Endothelial cell of umbilical vein (primary cell): ENCODE measurements around the gene RNGTT. TPM values are rescaled to one million over a fixed set of nuclear protein-coding genes. Genes with fewer than 3 reads are reported as not detected.

Experiments
- BruUV-seq: library from RNA; stranded (reverse); fragments of 400-500 nt; replicated peaks from 2 replicates; lab custom pipeline; 2021; lab: Mats Ljungman, UMichigan
- CTCF ChIA-PET: fragments of 300-600, 350-600 bp; sonication (Branson Sonifier 250); formaldehyde crosslinking; loops from one replicate; lab custom pipeline; 2021; ENCODE audit warnings: antibody characterized with exemption, inconsistent platforms; lab: Charles Lee
- POLR2A ChIA-PET: fragments of 300-600, 350-600 bp; sonication (Branson Sonifier 250); formaldehyde crosslinking; loops from one replicate; lab custom pipeline; 2021; ENCODE audit warnings: antibody characterized with exemption, inconsistent platforms; lab: Charles Lee
- DNase-seq: peaks from one replicate; pipeline ENCODE4 v3.0.0-alpha.2; 2011; ENCODE audit warnings: low read depth, low spot score
- FAIRE-seq: peaks from 2 replicates; lab custom pipeline; 2011; peaks lifted over from hg19 to GRCh38; lab: Jason Lieb, UNC
- H2AFZ ChIP-seq: 2 replicates; pipeline ENCODE4 v1.6.0; 2012; ENCODE audit warnings: low read depth, low read length, control low read depth, inconsistent platforms
- H3K27ac ChIP-seq: 2 replicates; pipeline ENCODE4 v1.5.1; 2011; ENCODE audit warnings: low read depth, mild to moderate bottlenecking, control low read depth, low read length, moderate library complexity; ENCODE audit not compliant: insufficient read depth
- H3K27me3 ChIP-seq, 2 experiments: 2 replicates each; pipeline versions ENCODE4 v1.6.0 to v1.6.1; 2011; ENCODE audit warnings: low read length in 2 of 2, mixed read lengths in 1 of 2; ENCODE audit not compliant: control insufficient read depth in 2 of 2, insufficient read depth in 2 of 2
- H3K36me3 ChIP-seq, 2 experiments: 2 replicates in 1 of 2; 3 replicates in 1 of 2; pipeline ENCODE4 v1.5.1; 2011; ENCODE audit warnings: low read length in 2 of 2, mild to moderate bottlenecking in 1 of 2, moderate library complexity in 1 of 2; ENCODE audit not compliant: control insufficient read depth in 2 of 2, insufficient read depth in 2 of 2; ENCODE audit errors: extremely low read depth in 1 of 2
- H3K4me1 ChIP-seq: 3 replicates; pipeline ENCODE4 v1.5.1; 2011; ENCODE audit warnings: mild to moderate bottlenecking, low read length; ENCODE audit not compliant: control insufficient read depth, insufficient read depth; ENCODE audit errors: extremely low read depth
- H3K4me2 ChIP-seq: 2 replicates; pipeline ENCODE4 v1.6.1; 2011; ENCODE audit warnings: low read length, control low read depth, mixed read lengths; ENCODE audit not compliant: insufficient read depth
- H3K4me3 ChIP-seq, 3 experiments: fragments of 200-600 bp in 1 of 3; sonication (generic), shearing (Covaris generic) in 1 of 3; replicated peaks in 1 of 3; 2 replicates each; pipeline ENCODE4 v1.5.1; 2011 to 2016; ENCODE audit warnings: control low read depth in 3 of 3, low read length in 3 of 3, mild to moderate bottlenecking in 2 of 3, inconsistent platforms in 1 of 3, low read depth in 1 of 3, moderate library complexity in 1 of 3; ENCODE audit not compliant: insufficient read depth in 1 of 3
- H3K79me2 ChIP-seq: 2 replicates; pipeline ENCODE4 v1.6.0; 2012; ENCODE audit warnings: low read length, inconsistent platforms; ENCODE audit not compliant: control insufficient read depth, insufficient read depth
- H3K9ac ChIP-seq: replicated peaks from 2 replicates; pipeline ENCODE3; 2011; ENCODE audit warnings: low read length, control low read depth; ENCODE audit not compliant: insufficient read depth; ENCODE audit errors: extremely low read depth
- H3K9me1 ChIP-seq: replicated peaks from 3 replicates; pipeline ENCODE4 v1.6.0; 2011; ENCODE audit warnings: mild to moderate bottlenecking, low read length; ENCODE audit not compliant: control insufficient read depth, insufficient read depth; ENCODE audit errors: extremely low read depth
- H3K9me3 ChIP-seq: replicated peaks from 2 replicates; pipeline ENCODE4 v1.5.1; 2012; ENCODE audit warnings: low read length, inconsistent platforms; ENCODE audit not compliant: control insufficient read depth, insufficient read depth
- H4K20me1 ChIP-seq: replicated peaks from 2 replicates; pipeline ENCODE3; 2011; ENCODE audit warnings: mild to moderate bottlenecking, low read length; ENCODE audit not compliant: control insufficient read depth, insufficient read depth; ENCODE audit errors: extremely low read depth
- EZH2 ChIP-seq: IDR thresholded peaks from 2 replicates; pipeline ENCODE4 v1.6.1; 2012; ENCODE audit warnings: borderline replicate concordance, low read depth, mild to moderate bottlenecking, moderate library complexity, low read length, inconsistent platforms; ENCODE audit not compliant: severe bottlenecking
- FOS ChIP-seq: IDR thresholded peaks from 2 replicates; pipeline ENCODE4 v1.6.1; 2011; ENCODE audit warnings: mild to moderate bottlenecking, low read length, moderate library complexity, borderline replicate concordance; ENCODE audit not compliant: insufficient read depth
- GATA2 ChIP-seq: IDR thresholded peaks from 2 replicates; pipeline ENCODE4 v1.7.0; 2011; ENCODE audit warnings: low read depth, mild to moderate bottlenecking, moderate library complexity, mixed read lengths, low read length; ENCODE audit not compliant: insufficient read length, insufficient read depth
- JUN ChIP-seq: IDR thresholded peaks from 2 replicates; pipeline ENCODE4 v1.6.1; 2011; ENCODE audit warnings: borderline replicate concordance, low read depth; ENCODE audit not compliant: insufficient read length, insufficient read depth
- MYC ChIP-seq: IDR thresholded peaks from one replicate; pipeline ENCODE4 v1.6.1; 2011; ENCODE audit warnings: mild to moderate bottlenecking, low read depth, low read length
- POLR2A ChIP-seq: IDR thresholded peaks from 2 replicates; pipeline ENCODE4 v1.6.1; 2012; ENCODE audit warnings: low read depth, mild to moderate bottlenecking, control low read depth, low read length
- POLR2AphosphoS5 ChIP-seq: IDR thresholded peaks from 2 replicates; pipeline ENCODE4 v1.6.1; 2012; ENCODE audit warnings: low read depth, mild to moderate bottlenecking, control low read depth, low read length, moderate library complexity; ENCODE audit not compliant: insufficient read depth
- dilution Hi-C: fragments of 300-500 bp; cut with MboI; formaldehyde crosslinking; loops from one replicate; pipeline ENCODE4 v1.15.0; 2019; ENCODE audit warnings: low sequenced_read_pairs; ENCODE audit not compliant: extremely low pct_ligation_motif_present
- intact Hi-C: fragments of 100-400 bp; cut with micrococcal nuclease; formaldehyde crosslinking; loops from one replicate; pipeline ENCODE4 v1.10.0; 2022
- polyA plus RNA-seq, 4 experiments: library from polyadenylated mRNA; depleted of rRNA in 3 of 4; stranded (reverse) in 3 of 4; unstranded in 1 of 4; fragments of >200 nt; gene quantifications; 2 replicates each; pipeline versions ENCODE4 v1.2.1 to v1.2.3, GENCODE V29; 2011 to 2012; ENCODE audit warnings: missing spikeins in 1 of 4
- total RNA-seq: library from RNA; stranded (reverse); gene quantifications from 2 replicates; pipeline ENCODE4 v1.2.3, GENCODE V29; 2021
- TF ChIP-seq, protein P1 (sequence below), 2 donors: IDR thresholded peaks; 1 replicate in 1 of 2; 2 replicates in 1 of 2; pipeline ENCODE4 v1.5.1; 2011; ENCODE audit warnings: low read length in 2 of 2, mild to moderate bottlenecking in 2 of 2, moderate library complexity in 2 of 2, control low read depth in 1 of 2, inconsistent platforms in 1 of 2, low read depth in 1 of 2; ENCODE audit not compliant: insufficient read depth in 1 of 2; ENCODE audit errors: extremely low read depth in 1 of 2
- TF ChIP-seq, protein P2 (sequence below): IDR thresholded peaks from 2 replicates; pipeline ENCODE4 v1.6.1; 2011; ENCODE audit not compliant: insufficient read depth, insufficient read length

RNGTT gene
- total and polyA plus RNA-seq, 2 donors (not counting 3 experiments of a cell fraction or from before 2014, with no cell fraction given) = 2.1 to 13.1 TPM

GRCh38 chr6:88662163-88662580 lies 301.2 kb downstream of the RNGTT start:
- no peaks in the 10 kb centered on the region for H3K9me3 ChIP-seq
- H3K4me3 ChIP-seq = no peak overlapping the region
- no TSS peak for BruUV-seq
- FAIRE-seq (no peak), DNase-seq (no peak)
- no peaks in the 10 kb centered on the region for H3K79me2 ChIP-seq
- H3K9me1 ChIP-seq = no peaks in the 10 kb centered on the region
- no peaks in the 10 kb centered on the region for H3K36me3 ChIP-seq
- CTCF ChIA-PET = no interaction called here
- intact Hi-C loops (no loop called here), dilution Hi-C loops (no loop called here)
- no peak overlapping the region for H3K27ac ChIP-seq
- H2AFZ ChIP-seq = no peak overlapping the region
- no peak overlapping the region for H3K9ac ChIP-seq
- no peaks in the 10 kb centered on the region for H3K27me3 ChIP-seq
- H3K4me1 ChIP-seq = no peaks in the 10 kb centered on the region
- no peak overlapping the region for H3K4me2 ChIP-seq
- POLR2A ChIA-PET = no interaction called here
- no peak for TF ChIP-seq POLR2A
- no peak for TF ChIP-seq JUN
- TF ChIP-seq FOS = no peak
- TF ChIP-seq, protein P1, sequence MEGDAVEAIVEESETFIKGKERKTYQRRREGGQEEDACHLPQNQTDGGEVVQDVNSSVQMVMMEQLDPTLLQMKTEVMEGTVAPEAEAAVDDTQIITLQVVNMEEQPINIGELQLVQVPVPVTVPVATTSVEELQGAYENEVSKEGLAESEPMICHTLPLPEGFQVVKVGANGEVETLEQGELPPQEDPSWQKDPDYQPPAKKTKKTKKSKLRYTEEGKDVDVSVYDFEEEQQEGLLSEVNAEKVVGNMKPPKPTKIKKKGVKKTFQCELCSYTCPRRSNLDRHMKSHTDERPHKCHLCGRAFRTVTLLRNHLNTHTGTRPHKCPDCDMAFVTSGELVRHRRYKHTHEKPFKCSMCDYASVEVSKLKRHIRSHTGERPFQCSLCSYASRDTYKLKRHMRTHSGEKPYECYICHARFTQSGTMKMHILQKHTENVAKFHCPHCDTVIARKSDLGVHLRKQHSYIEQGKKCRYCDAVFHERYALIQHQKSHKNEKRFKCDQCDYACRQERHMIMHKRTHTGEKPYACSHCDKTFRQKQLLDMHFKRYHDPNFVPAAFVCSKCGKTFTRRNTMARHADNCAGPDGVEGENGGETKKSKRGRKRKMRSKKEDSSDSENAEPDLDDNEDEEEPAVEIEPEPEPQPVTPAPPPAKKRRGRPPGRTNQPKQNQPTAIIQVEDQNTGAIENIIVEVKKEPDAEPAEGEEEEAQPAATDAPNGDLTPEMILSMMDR (IDR thresholded peaks at IDR 0.05; ENCODE audit: extremely low read depth in 1 of 2, insufficient read depth in 1 of 2, low read depth in 1 of 2, low read length in 2 of 2) = no peak
- TF ChIP-seq GATA2 = no peak
- no peak for TF ChIP-seq POLR2AphosphoS5
- TF ChIP-seq, protein P2, sequence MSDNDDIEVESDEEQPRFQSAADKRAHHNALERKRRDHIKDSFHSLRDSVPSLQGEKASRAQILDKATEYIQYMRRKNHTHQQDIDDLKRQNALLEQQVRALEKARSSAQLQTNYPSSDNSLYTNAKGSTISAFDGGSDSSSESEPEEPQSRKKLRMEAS = no peak
- no peak for TF ChIP-seq EZH2
- TF ChIP-seq MYC = no peak
- no peaks in the 10 kb centered on the region for H4K20me1 ChIP-seq
